Endometrium (tissue), 2 donors: ENCODE results near the gene DOHH.

Experiments
- FAIRE-seq: peaks from 2 replicates; lab custom pipeline; 2012; peaks lifted over from hg19 to GRCh38; lab: Jason Lieb, UNC
- donor health status: control.
- donor health status: control.

DOHH gene, protein sequence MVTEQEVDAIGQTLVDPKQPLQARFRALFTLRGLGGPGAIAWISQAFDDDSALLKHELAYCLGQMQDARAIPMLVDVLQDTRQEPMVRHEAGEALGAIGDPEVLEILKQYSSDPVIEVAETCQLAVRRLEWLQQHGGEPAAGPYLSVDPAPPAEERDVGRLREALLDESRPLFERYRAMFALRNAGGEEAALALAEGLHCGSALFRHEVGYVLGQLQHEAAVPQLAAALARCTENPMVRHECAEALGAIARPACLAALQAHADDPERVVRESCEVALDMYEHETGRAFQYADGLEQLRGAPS

DNA sequence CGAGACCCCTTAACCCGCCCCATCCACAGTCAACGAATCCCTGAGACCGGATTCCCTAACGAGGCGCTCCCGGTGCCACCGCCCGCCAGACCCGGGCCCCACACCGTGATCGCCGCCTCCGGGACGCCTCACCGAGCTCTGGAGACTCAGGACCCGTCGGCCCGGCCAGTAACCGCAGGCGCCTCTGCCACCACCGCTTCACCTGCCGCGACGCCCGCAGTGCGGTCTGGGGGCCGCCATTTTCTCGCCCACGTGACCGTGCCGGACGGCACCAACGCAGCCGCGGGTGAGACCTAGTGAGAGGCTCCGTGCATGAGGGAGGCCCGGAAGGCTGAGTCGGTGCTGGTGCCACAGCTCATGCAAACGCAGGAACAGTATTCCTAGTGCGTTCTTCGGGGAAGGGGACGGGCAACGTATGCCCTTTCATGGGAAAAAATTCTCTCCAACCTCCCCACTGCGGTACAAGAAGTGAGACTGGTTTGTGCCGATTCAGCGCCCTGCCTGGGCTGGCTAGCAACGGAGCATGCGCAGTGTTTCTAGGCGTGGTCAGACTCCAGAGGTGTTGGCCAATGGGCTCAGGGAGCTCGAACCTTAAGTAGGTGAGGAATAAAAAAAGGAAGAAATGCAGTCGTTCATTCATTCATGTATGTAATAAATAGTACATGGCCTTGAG, at the start of gene DOHH:
TSS of gene DOHH (minus strand) at position 246 of the 673 bp plus-strand sequence. CDS start 3,860 bp downstream, outside the sequence.
- FAIRE-seq = peak; percentile 81

DNA sequence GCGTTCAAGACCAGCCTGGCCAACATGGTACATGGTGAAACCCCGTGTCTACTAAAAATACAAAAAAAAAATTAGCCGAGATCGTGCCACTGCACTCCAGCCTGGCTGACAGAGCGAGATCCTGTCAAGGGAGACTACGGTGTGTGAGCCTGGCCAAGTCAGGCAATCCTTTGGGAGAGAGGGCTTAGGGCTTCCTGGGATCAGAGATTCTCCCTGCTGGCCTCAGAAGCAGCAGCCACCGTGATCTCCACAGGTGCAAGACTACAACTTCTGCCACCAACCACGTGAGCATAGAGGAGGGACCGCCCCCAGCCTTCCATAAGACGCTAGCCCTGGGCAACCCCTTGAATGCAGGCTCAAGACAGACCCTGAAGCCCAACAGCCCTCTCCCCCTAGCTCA, 49.3 kb upstream of the DOHH start:
- FAIRE-seq = no peak

DNA sequence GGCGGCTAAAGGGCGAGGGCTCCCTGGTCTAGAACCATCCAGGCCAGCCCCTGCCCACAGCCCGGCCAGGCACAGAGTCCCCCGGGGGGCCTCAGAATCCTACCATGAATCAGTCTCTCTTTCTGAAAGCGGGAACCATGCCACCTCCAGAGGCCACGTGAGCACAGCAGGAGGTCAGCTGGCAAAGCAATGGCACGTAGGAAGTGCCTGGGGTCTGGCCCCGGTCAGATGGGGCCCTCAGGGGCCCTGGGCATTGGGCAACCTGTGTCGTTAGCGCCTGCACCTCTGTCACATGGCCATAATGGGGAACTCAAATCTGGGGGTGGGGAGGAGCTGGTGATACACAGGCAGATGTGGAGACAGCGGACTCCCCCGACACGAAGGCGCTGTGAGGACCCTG, 48.1 kb upstream of the DOHH start:
- FAIRE-seq = no peak

DNA sequence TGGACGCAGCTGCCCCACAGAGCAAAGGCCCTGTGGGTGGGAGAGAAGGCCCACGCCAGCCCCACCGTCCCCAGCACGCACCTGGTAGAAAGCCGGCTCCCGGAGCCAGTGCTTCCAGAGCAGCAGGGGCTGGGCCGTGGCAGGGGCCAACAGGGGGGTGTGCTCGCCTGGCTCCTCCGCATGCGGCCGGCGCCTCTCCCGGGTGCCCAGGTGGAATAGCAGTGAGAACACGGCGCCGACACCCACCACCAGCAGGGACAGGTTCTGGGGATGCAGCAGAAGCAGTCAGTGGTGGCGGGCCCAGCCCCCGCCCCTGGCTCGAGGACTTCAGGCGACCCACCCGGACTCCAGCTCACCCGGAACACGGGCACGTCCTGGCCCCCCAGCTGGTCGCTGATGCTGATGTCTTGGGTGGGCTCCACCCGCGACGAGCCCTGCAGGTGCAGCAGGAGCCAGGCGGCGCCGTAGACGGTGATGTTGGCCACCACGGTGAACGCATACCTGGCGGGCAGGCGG, 47.4 kb upstream of the DOHH start:
- FAIRE-seq = no peak

DNA sequence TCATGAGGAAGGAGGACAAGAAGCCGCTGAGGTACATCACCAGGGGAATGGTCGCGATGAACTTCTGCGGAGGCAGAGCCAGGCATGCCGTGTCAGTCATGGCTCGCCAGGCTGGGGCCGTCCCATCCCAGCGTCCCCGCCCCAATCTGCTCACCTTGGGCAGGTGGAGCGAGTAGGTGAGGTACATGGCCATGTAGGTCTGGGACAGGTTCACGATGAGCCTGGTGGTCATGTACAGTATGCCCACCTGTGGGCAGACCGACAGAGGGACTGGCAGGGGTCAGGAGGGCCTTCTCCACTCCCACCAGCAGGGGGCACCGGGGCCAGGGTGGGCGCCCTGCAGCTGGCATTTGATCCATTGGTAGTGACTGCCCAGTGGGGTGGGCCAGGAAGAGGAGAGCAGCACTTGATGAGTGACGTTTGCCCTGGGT, 46.8 kb upstream of the DOHH start:
- FAIRE-seq = no peak

DNA sequence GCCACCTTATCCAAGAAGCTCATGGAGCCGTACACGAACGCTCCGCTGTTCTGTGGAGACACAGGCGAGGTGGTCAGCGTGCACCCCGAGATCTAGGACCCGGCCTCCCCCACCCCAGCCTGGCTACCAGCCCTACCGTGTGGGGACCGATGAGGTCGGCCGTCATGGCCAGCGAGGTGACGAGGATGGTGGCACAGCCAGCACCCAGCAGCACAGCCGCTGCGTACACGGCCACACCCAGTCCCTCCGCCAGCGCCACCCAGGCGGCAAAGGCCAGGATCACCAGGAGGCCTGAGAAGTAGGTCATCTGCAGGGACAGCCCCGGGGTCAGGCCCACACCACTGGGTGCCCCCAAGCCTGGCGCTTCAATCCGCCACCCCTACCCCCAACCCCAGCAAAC, 45.6 kb upstream of the DOHH start:
- no peak for FAIRE-seq

DNA sequence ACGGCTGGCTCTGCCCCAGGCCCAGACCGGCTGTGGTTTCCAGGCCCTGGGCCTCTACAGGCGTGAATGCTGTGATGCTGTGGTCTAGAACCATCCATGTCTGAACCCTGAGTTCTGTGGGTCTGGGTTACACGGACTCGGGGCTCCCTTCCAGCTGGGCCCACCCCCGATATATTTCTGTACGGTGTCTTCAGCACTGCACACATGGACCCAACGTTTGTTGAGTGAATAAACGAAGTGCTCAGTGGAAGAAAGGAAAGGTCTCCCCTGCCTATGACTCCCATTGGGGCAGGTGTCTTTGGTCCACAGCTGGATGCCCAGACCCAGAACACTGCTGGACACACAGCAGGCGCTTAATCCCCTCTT, 45.2 kb upstream of the DOHH start:
- no peak for FAIRE-seq

DNA sequence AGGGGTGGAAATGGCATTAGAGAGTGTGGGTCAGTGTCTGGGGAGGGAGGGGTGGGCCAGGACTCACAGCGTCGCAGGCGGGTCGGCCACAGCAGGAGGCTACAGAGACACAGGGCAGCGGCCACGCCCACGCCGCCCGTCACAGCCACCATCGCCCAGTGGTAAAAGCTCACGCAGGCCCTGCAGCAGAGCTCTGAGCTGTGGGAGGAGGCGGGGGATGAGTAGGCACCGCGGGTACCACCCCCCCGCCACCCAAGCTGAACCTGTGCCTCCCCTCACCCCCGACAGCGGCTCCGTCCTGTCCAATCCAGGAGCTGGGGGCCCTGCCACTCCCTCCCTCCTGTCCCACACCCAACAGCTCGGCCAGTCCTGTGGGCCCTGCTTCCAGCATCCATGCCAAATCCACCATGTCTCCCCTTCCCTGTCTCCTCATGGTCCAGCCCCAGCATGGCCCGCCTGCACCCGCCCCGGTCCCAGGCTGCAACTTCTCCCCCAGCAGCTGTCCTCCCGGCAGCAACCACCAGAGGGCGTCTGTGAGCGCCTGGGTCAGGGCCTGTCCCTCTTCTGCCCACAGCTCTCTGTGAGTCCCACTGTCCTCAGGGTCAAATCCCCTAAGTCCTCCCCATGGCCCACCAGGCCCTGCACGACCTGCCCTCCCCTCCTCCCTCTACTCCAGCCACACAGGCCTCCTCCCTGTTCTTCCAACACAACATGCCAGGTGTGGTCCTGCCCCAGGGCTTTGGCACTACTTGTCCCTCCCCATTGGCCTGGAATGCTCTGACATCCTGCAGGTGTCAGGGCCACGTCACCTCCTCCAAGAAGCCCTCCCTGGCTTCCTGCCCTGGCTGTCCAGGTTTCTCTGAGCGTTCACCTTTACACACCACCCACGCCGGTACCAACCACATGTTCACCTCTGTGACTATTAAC, 44.5 kb upstream of the DOHH start:
- no peak for FAIRE-seq

DNA sequence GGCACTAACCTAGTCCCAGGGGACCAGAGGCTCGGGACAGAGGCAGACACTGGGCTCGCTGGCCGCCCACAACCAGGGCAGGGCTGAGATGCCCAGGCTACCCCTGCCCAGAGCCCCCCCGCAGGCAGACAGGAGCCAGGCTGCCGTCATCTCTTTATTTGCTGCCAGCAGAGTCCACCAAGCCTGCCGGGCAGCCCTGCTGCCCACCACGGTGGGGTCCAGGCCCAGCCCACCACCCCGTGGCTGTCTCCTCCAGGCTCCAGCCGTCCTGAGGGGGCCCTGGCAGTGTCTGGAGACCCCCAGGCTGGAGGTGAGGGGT, 43.5 kb upstream of the DOHH start:
- no peak for FAIRE-seq

DNA sequence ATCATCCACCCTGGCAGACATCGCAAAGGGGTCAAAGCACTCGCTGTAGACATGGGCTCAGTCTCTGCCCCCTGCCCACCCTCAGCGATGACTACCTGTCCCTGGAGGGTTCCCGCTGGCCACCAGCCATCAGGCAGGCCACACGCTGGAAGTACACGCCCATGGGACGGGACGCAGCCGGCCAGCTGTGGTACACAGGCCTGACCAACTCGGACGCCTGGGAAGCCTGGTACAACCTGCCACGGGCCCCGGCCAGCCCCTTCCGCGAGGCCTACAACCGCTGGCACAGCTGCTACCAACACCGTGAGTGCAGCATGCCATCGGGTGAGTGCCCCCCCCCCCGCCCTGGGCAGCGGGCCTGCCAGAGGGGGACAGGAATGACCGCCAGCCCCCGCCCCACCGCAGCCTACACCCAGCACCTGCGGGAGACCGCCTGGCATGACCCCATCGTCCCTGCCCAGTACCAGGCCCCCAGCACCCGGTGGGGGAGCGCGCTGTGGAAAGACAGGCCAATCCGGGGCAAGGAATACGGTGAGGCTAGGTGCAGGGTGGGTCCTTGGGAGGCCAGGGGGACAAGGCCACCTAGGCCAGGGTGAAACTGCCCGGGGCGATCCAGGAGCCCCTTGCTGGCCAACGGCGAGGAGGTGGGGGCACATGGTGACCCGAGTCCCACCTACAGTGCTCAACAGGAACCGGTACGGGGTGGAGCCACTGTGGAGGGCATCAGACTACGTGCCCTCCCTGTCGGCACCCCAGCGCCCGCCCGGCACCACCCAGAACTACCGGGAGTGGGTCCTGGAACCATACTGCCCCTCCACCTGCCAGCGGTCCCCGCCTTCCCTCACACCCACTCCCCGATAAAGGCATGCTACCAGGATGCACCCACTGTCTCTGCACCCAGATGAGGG, 42.9 kb upstream of the DOHH start:
- no peak for FAIRE-seq

DNA sequence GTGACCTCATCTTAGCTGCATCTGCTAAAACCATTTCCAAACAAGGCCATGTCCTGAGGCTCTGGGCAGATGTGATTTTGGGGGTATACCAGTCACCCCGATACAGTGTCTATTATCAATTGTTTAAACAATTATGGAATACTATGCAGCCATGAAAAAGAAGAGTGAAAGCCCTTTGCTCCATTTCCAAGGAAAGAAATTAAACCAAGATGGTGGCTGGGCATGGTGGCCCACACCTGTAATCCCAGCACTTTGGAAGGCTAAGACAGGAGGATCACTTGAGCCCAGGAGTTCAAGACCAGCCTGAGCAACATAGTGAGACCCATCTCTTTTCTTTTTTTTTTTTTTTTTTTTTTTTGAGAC, 39.3 kb upstream of the DOHH start:
- no peak for FAIRE-seq

DNA sequence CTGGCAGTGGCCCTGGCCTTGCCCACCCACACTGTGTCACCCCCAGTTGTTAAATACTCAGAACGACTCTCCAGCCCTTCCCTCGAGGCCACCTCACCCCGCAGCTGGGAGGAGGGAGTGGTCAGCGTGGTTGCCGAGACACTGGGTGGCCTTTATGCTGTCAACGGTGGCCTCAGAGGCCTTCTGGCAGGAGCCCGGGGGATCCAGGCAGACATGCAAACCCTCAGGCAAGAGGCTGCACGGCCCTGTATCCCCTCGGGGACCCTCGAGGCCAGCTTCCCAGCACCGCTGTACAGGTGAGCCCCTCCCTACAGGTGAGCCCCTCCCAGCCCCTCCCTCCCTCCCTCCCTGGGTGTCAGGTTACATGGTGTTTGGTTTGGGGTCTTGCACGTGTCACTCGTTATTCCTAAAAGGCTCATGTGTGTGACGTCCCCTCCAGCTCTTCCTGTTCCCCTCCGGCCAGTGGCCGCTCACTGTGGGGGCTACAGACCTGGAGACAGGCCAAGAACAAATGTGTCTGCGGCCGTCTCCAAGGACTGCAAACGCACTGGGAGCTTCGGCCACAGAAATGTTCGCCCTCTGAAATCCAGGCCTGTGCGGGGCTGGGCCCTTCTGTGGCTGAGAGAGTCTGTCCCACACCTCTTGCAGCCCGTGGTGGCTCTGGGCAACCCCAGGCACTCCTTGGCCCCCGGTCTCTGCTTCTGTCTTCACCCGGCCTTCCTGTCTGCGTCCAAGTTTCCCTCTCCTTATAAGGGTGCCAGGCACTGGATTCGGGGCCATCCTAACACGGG, 38.7 kb upstream of the DOHH start, which contains the start of gene TEKTIP1:
TSS of gene TEKTIP1 (plus strand) at position 210 of the 791 bp plus-strand sequence. CDS start at position 214, 4 bp downstream.
- no peak for FAIRE-seq

DNA sequence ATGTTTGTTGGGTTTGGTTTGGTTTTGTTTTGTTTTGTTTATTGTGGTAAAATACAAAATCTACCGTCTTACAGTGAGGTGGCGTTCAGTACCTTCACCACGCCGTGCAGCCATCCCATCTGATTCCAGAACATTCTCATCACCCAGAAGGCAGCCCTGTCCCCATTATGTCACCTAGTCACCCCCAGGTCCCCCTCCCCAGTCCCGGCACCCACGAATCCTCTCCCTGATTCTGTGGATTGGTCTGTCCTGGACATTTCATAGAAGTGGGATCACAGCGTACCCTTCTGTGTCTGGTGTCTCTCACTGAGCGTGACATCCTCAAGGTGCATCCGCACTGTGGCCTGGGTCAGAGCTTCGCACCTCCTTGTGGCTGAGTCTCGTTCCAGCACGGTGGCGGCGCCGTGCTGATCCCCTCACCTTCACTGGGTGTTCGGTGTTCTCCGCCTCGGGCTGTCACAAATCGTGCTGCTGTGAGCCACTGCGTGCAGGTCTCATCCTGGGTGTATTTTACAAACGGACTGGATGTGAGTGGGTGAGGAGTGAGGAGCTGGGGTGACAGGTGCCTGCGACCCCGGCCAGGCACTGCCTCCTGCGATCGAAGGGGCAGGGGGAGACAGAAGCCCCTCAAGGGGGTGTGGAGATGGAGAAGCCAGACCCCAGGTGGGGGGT, 37.9 kb upstream of the DOHH start:
- no peak for FAIRE-seq

DNA sequence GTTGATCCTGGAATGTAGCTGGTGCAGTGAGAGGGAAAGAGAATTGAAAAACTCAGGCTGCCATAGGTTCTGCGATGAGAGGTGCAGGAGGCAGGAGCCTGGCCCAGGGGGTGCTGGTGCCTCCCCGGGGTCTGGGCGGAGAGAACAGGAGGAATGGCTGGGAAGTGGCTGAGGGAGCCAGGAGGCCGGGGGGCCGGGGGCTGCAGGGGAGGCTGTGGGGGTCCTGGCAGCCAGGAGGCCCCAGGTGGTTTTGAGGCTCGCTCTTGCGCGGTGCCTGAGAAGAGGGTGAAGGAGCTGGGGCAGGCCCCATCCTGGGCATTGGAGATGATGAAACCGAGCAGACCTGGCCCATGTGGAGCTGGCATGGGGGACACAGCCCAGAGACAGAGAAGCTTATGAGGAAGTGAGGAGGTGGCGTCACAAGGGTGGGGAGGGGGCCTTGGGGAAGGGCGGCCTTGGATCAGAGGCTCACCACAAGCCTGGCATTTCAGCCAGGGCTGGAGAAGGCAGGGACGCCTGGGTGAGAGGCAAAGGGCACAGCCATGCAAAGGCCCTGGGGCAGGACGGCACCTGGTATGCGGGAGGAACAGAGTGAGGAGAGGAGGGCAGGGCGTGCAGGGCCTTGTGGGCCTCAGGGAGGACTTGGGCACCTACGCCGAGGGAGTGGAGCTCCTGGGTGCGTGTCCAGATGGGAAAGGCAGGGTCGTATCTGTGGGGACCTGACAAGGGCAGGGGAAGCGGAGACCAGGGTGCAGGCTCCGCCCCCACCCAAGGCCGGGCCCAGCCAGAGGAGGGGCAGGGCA, 37.2 kb upstream of the DOHH start:
- FAIRE-seq = no peak

DNA sequence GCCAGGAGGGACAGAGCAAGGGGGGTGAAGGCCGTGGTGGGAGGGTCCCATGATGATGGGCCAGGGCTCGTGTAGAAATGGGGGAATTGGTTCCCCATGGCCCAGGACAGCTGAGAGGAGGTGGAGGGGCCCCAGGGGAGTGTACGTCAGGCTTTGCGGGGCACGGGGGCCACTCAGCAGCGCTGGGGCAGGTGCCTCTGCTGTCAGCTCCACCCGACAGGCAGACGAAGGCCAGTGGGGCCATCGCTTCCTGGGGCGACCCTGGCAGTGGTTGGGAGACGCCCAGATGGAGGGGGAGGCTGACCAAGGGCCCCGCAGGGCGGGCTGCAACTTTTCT, 36.6 kb upstream of the DOHH start:
- FAIRE-seq = no peak

DNA sequence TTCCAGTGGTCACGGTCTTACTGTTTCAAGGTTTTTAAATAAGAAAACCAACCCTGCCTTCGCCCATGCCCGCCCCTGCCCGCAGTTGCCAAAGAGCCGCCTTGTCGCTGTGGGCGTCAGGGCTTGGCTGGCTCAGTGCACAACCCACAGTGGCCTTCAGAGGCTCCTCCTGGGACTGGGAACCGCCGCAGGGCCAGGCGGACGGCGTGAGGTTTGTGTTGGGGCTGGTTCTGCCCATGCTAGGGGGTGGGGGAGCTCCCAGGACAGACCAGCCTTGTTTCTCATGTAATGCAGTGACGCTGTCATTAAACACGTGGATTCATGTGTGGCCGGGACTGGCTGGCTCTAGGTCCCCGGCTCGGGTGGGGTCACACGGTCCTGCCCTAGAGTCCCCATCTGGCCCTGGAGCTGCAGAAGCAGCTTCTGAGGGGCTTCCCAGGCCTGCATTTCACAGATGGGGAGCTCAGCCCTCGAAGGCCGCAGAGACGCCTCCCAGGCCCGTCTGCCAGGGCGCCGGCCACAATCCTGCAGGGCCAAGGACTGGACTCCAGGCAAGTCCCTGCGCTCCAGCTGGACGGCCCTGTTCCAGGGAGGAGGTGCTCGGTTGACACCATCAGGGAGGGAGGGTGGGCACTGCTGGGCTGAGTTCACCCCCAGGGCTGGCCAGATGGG, 36.1 kb upstream of the DOHH start:
- FAIRE-seq = no peak

DNA sequence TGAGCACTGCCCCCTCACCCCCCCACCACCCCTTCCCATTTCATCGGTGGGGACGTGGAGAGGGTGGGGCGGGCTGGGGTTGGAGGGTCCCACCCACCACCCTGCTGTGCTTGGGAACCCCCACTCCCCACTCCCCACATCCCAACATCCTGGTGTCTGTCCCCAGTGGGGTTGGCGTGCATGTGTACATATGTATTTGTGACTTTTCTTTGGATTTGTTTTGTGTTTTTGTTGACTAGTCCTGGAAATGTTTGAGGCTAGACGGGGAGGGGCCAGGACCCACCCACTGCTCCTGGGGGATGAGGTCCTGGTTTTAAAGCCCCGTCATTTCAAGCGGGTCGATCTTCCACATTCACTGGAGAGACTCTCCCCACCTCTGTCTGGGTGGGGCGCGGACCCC, 35.5 kb upstream of the DOHH start:
- FAIRE-seq = no peak

DNA sequence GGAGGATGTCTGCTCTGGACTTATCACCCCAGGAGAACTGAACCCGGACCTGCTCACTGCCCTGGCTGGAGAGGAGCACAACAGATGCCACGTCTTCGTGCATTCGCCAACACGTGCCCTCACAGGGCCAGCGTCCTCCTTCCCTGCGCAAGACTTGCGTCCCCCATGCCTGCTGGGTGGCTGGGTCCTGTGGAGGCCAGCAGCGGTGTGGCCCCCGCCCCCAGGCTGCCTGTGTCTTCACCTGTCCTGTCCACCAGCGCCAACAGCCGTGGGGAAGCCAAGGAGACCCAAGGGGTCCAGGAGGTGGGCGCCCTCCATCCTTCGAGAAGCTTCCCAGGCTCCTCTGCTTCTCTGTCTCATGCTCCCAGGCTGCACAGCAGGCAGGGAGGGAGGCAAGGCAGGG, 35.1 kb upstream of the DOHH start:
- FAIRE-seq = no peak

DNA sequence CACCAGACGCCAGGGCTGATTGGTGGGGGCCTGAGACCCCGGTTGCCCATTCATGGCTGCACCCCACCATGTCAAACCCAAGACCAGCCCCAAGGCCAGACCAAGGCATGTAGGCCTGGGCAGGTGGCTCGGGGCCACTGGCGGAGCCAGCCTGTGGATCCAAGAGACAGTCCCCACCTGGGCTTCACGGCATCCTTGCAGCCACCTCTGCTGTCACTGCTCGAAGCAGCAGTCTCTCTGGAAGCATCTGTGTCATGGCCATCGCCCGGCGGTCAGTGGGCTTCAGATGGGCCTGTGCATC, 34.7 kb upstream of the DOHH start:
- FAIRE-seq = no peak
